OCI-LY1 (cell line): ENCODE data around the gene TLK2.
"Not testable (repeated sequence)": the region's sequence is repeated elsewhere in the genome, so short reads cannot be mapped to it uniquely, and the experiment has no call there.

ENCODE experiments used
- H2AFZ ChIP-seq: fragments of 200-600 bp; sonication (generic), shearing (Covaris generic); 2 replicates; pipeline ENCODE4 v1.6.0; 2014; ENCODE audit warnings: antibody characterized with exemption, mild to moderate bottlenecking, low read length
- H3F3A ChIP-seq: fragments of 200-600 bp; sonication (generic), shearing (Covaris generic); 2 replicates; pipeline ENCODE4 v1.6.0; 2014; ENCODE audit warnings: mild to moderate bottlenecking, antibody characterized with exemption, low read length, moderate library complexity; ENCODE audit not compliant: insufficient read depth
- H3K27ac ChIP-seq: fragments of 200-600 bp; sonication (generic); 2 replicates; pipeline ENCODE4 v1.5.1; 2014; ENCODE audit warnings: low read length, mixed run types, mild to moderate bottlenecking, low read depth; ENCODE audit not compliant: poor library complexity, severe bottlenecking
- H3K27me3 ChIP-seq: fragments of 200-600 bp; sonication (generic); 2 replicates; pipeline ENCODE4 v1.6.0; 2014; ENCODE audit warnings: antibody characterized with exemption, mild to moderate bottlenecking, low read length, moderate library complexity; ENCODE audit not compliant: insufficient read depth
- H3K36me3 ChIP-seq: fragments of 200-600 bp; sonication (generic); 2 replicates; pipeline ENCODE4 v1.6.1; 2014; ENCODE audit warnings: mild to moderate bottlenecking, antibody characterized with exemption, low read length, moderate library complexity, mixed read lengths; ENCODE audit not compliant: insufficient read depth
- H3K4me1 ChIP-seq: fragments of 200-600 bp; sonication (generic); 2 replicates; pipeline ENCODE4 v1.5.1; 2014; ENCODE audit warnings: mild to moderate bottlenecking, low read length, moderate library complexity; ENCODE audit not compliant: insufficient read depth, severe bottlenecking
- H3K4me2 ChIP-seq: fragments of 200-600 bp; sonication (generic), shearing (Covaris generic); 2 replicates; pipeline ENCODE4 v1.6.1; 2014; ENCODE audit warnings: low read length
- H3K4me3 ChIP-seq: fragments of 200-600 bp; sonication (generic); 2 replicates; pipeline ENCODE4 v1.5.1; 2014; ENCODE audit warnings: low read length, low read depth, mild to moderate bottlenecking, mixed read lengths; ENCODE audit not compliant: poor library complexity, severe bottlenecking
- H3K79me2 ChIP-seq: fragments of 200-600 bp; shearing (Covaris generic); 2 replicates; pipeline ENCODE4 v1.6.1; 2016; ENCODE audit warnings: mixed run types, low read length, mixed read lengths; ENCODE audit not compliant: insufficient read depth
- H3K9ac ChIP-seq: fragments of 200-600 bp; sonication (generic), shearing (Covaris generic); 2 replicates; pipeline ENCODE4 v1.6.1; 2014; ENCODE audit warnings: mild to moderate bottlenecking, low read length, mixed read lengths
- H3K9me2 ChIP-seq: fragments of 200-600 bp; sonication (generic), shearing (Covaris generic); 2 replicates; pipeline ENCODE4 v1.6.1; 2014; ENCODE audit warnings: low read depth, mild to moderate bottlenecking, low read length, mixed read lengths
- H3K9me3 ChIP-seq: fragments of 200-600 bp; shearing (Covaris generic); 2 replicates; pipeline ENCODE4 v1.6.1; 2014; ENCODE audit warnings: low read length, mixed read lengths
- H4K20me1 ChIP-seq: fragments of 200-600 bp; sonication (generic), shearing (Covaris generic); 2 replicates; pipeline ENCODE4 v1.6.0; 2016; ENCODE audit warnings: mild to moderate bottlenecking, low read length; ENCODE audit not compliant: insufficient read depth
- EZH2 ChIP-seq: fragments of 200-600 bp; sonication (generic), shearing (Covaris generic); IDR thresholded peaks from 2 replicates; pipeline ENCODE4 v1.8.0; 2017; ENCODE audit warnings: borderline replicate concordance, mixed run types, mild to moderate bottlenecking, antibody characterized with exemption, low read length, moderate library complexity, mixed read lengths
- TF ChIP-seq, protein P1 (sequence below): fragments of 200-600 bp; sonication (generic), shearing (Covaris generic); IDR thresholded peaks from 2 replicates; pipeline ENCODE4 v1.5.1; 2017; ENCODE audit warnings: mild to moderate bottlenecking, antibody characterized with exemption, low read length, moderate library complexity, mixed read lengths

TLK2 gene

GRCh38 chr17:62587554-62587953 lies 108.9 kb downstream of the TLK2 start:
- peaks cover 76% of the 10 kb centered on the region for H3K36me3 ChIP-seq
- TF ChIP-seq, protein P1, sequence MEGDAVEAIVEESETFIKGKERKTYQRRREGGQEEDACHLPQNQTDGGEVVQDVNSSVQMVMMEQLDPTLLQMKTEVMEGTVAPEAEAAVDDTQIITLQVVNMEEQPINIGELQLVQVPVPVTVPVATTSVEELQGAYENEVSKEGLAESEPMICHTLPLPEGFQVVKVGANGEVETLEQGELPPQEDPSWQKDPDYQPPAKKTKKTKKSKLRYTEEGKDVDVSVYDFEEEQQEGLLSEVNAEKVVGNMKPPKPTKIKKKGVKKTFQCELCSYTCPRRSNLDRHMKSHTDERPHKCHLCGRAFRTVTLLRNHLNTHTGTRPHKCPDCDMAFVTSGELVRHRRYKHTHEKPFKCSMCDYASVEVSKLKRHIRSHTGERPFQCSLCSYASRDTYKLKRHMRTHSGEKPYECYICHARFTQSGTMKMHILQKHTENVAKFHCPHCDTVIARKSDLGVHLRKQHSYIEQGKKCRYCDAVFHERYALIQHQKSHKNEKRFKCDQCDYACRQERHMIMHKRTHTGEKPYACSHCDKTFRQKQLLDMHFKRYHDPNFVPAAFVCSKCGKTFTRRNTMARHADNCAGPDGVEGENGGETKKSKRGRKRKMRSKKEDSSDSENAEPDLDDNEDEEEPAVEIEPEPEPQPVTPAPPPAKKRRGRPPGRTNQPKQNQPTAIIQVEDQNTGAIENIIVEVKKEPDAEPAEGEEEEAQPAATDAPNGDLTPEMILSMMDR: no peak
- TF ChIP-seq EZH2: no peak

GRCh38 chr17:62588109-62588508 lies 109.5 kb downstream of the TLK2 start:
- no peaks in the 10 kb centered on the region for H3K4me1 ChIP-seq
- no peak overlapping the region for H3K4me3 ChIP-seq
- no peaks in the 10 kb centered on the region for H3K9me3 ChIP-seq
- no peaks in the 10 kb centered on the region for H3K27me3 ChIP-seq
- no peak overlapping the region for H3K4me2 ChIP-seq
- TF ChIP-seq EZH2: no peak
- TF ChIP-seq, protein P1: no peak
- no peaks in the 10 kb centered on the region for H3K9me2 ChIP-seq
- H2AFZ ChIP-seq: no peak overlapping the region
- H3F3A ChIP-seq: no peaks in the 10 kb centered on the region
- peaks cover 76% of the 10 kb centered on the region for H3K36me3 ChIP-seq
- H3K27ac ChIP-seq: no peak overlapping the region
- H4K20me1 ChIP-seq: no peaks in the 10 kb centered on the region
- no peaks in the 10 kb centered on the region for H3K79me2 ChIP-seq
- H3K9ac ChIP-seq: no peak overlapping the region

More at GRCh38 chr17:62587554-62587953, 108.9 kb downstream of the TLK2 start:
- Histone ChIP-seq H4K20me1 (no peaks in the 10 kb centered on the region), H2AFZ (no peak overlapping the region), H3K9me2 (no peaks in the 10 kb centered on the region), H3K27me3 (no peaks in the 10 kb centered on the region), H3K9me3 (no peaks in the 10 kb centered on the region), H3K79me2 (no peaks in the 10 kb centered on the region), H3F3A (no peaks in the 10 kb centered on the region), H3K9ac (no peak overlapping the region), H3K4me1 (no peaks in the 10 kb centered on the region), H3K4me3 (no peak overlapping the region), H3K27ac (no peak overlapping the region), H3K4me2 (no peak overlapping the region)

- no peak for TF ChIP-seq EZH2
- TF ChIP-seq, protein P1: no peak
These were observed 112.7 kb downstream of the TLK2 start for GRCh38 chr17:62591333-62591732.

DNA sequence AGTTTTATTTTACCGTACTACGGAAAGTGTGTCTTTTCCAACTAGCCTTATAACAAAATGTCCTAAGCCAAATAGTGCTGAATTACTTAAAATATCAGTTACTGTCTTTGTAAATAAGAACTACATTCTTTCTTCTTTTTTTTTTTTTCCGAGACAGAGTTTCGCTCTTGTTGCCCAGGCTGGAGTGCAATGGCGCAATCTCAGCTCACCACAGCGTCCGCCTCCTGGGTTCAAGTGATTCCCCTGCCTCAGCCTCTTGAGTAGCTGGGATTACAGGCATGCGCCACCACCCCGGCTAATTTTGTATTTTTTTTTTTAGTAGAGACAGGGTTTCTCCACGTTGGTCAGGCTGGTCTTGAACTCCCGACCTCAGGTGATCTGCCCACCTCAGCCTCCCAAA lies 113.2 kb downstream of the TLK2 start:
- H3K4me1 ChIP-seq, H3K79me2 ChIP-seq, H3K27me3 ChIP-seq, H3K4me3 ChIP-seq, H3K9ac ChIP-seq, H2AFZ ChIP-seq, H3K9me2 ChIP-seq, H3K27ac ChIP-seq, H4K20me1 ChIP-seq, H3K4me2 ChIP-seq, H3K9me3 ChIP-seq, H3F3A ChIP-seq: not testable (repeated sequence)
- H3K36me3 ChIP-seq: peaks cover 77% of the 10 kb centered on the region

More at GRCh38 chr17:62591333-62591732, 112.7 kb downstream of the TLK2 start:
- H3K4me2 ChIP-seq: no peak overlapping the region
- no peaks in the 10 kb centered on the region for H4K20me1 ChIP-seq
- no peaks in the 10 kb centered on the region for H3K4me1 ChIP-seq
- no peak overlapping the region for H3K4me3 ChIP-seq
- H3K36me3 ChIP-seq: peaks cover 73% of the 10 kb centered on the region
- H2AFZ ChIP-seq: no peak overlapping the region
- H3K9ac ChIP-seq: no peak overlapping the region
- H3K27me3 ChIP-seq: no peaks in the 10 kb centered on the region
- H3K9me3 ChIP-seq: no peaks in the 10 kb centered on the region
- no peaks in the 10 kb centered on the region for H3K79me2 ChIP-seq
- H3K27ac ChIP-seq: no peak overlapping the region
- no peaks in the 10 kb centered on the region for H3F3A ChIP-seq
- no peaks in the 10 kb centered on the region for H3K9me2 ChIP-seq
